Cardiac muscle cell (in vitro differentiated cells and primary cell): ENCODE measurements around the gene GPR55. TPM values are rescaled to one million over a fixed set of nuclear protein-coding genes. Genes with fewer than 3 reads are reported as not detected.

Experiments
- DNase-seq, 2 donors: peaks; one replicate each; pipeline versions ENCODE4 v3.0.0 to v3.0.0-alpha.2; 2010 to 2017; ENCODE audit warnings: low read depth in 1 of 2, low spot score in 1 of 2
- H3K27ac ChIP-seq: fragments of 200-600 bp; sonication (generic); 2 replicates; pipeline ENCODE4 v1.5.1; 2016
- H3K27me3 ChIP-seq: fragments of 200-600 bp; sonication (generic); 2 replicates; pipeline ENCODE4 v1.6.0; 2016; ENCODE audit warnings: control low read depth
- H3K36me3 ChIP-seq: fragments of 200-600 bp; sonication (generic); 2 replicates; pipeline ENCODE4 v1.5.1; 2016; ENCODE audit warnings: control low read depth
- H3K4me1 ChIP-seq: fragments of 200-600 bp; sonication (generic); 2 replicates; pipeline ENCODE4 v1.8.1; 2017; ENCODE audit warnings: low read depth, mild to moderate bottlenecking, mixed run types
- H3K4me3 ChIP-seq: fragments of 200-600 bp; sonication (generic); 2 replicates; pipeline ENCODE4 v1.5.1; 2016; ENCODE audit warnings: mild to moderate bottlenecking
- H3K9me3 ChIP-seq: fragments of 200-600 bp; sonication (generic); 2 replicates; pipeline ENCODE4 v1.5.1; 2017; ENCODE audit warnings: low read depth, mild to moderate bottlenecking, control low read depth
- CTCF ChIP-seq: IDR thresholded peaks from 2 replicates; pipeline ENCODE4 v1.5.1; 2012; ENCODE audit warnings: low read depth, mild to moderate bottlenecking, low read length
- polyA plus RNA-seq: library from polyadenylated mRNA; unstranded; fragments of >200 nt; fragmentation: Nextera tagmentation; extraction: Ambion mirVana; gene quantifications from 2 replicates; pipeline ENCODE4 v1.2.1, GENCODE V29; 2016
- total RNA-seq: library from RNA; depleted of rRNA; stranded (reverse); fragments of >200 nt; gene quantifications from 2 replicates; pipeline ENCODE4 v1.2.3, GENCODE V29; 2016

GPR55 gene
- total and polyA plus RNA-seq, 2 experiments from 2014 or later = not detected

DNA sequence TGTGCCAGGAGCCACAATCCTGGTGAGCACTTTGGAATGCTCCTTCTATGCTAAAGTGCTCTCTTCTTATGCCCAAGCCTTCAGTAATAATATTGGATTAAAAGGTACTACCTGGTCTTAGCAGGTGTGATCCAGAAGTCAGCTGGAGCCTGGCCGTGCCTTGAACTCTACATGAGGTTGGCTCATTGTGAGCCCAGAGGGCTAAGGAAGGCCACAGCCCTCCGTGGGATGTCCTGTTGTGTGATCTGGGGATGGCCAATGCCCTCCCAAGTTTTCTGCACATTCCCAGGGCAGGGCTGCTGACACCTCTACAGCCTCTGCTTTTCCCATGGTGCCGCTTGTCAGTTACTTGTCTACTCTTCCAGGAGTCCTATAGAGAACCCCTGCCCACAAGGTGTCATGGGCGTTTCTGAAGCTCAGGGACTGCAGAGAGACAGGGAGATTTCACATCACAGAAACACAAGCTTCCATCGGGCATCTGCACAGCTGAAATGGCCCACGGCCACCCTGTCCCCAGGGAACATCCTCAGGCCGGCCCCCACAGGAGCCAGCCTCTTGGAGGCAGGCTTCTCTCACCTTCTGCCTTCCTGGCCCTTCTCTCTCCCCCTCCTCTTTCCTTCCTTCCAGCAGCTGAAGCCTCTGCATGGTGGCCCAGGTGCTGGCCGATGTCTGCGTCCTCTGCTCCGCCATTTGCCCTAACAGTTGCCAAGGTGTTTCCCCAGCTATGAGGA lies 27.3 kb upstream of the GPR55 start:
- H3K4me3 ChIP-seq = no peak overlapping the region
- no peak overlapping the region for H3K27ac ChIP-seq
- no peaks in the 10 kb centered on the region for H3K36me3 ChIP-seq
- H3K27me3 ChIP-seq = peaks cover 3% of the 10 kb centered on the region
- DNase-seq = no peak
- peaks cover 9% of the 10 kb centered on the region for H3K4me1 ChIP-seq
- TF ChIP-seq CTCF = no peak
- H3K9me3 ChIP-seq = no peaks in the 10 kb centered on the region

GRCh38 chr2:230951396-230951795 lies 26.4 kb upstream of the GPR55 start:
- Histone ChIP-seq H3K27ac (peak overlapping the region; percentile 38), H3K9me3 (no peaks in the 10 kb centered on the region), H3K4me1 (peaks cover 9% of the 10 kb centered on the region), H3K4me3 (no peak overlapping the region), H3K27me3 (no peaks in the 10 kb centered on the region), H3K36me3 (no peaks in the 10 kb centered on the region)
- peak in 1 of 2 donors; percentile 47 for DNase-seq
- TF ChIP-seq CTCF = no peak

DNA sequence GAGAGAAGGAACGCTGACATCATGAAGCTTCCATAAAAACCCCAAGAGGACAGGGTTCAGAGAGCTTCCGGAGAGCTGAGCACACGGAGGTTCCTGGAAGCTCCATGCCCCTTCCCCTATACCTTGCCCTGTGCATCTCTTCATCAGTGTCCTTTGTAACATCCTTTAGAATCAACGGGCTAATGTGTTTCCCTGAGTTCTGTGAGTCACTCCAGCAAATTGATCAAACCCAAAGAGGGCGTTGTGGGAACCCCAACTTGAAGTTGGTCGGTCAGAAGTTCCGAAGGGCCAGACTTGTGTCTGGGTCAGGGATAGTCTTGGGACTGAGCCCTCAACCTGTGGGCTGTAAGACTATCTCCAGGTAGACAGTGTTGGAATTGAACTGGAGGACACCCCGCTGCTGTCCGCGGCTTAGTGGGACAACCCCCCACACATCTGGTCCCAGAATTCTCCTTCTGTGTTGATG lies 25.9 kb upstream of the GPR55 start:
- H3K4me1 ChIP-seq = peaks cover 9% of the 10 kb centered on the region
- no peaks in the 10 kb centered on the region for H3K36me3 ChIP-seq
- no peak for TF ChIP-seq CTCF
- DNase-seq = no peak
- H3K4me3 ChIP-seq = no peak overlapping the region
- H3K27ac ChIP-seq = peak overlapping the region; percentile 38
- no peaks in the 10 kb centered on the region for H3K9me3 ChIP-seq
- H3K27me3 ChIP-seq = no peaks in the 10 kb centered on the region

DNA sequence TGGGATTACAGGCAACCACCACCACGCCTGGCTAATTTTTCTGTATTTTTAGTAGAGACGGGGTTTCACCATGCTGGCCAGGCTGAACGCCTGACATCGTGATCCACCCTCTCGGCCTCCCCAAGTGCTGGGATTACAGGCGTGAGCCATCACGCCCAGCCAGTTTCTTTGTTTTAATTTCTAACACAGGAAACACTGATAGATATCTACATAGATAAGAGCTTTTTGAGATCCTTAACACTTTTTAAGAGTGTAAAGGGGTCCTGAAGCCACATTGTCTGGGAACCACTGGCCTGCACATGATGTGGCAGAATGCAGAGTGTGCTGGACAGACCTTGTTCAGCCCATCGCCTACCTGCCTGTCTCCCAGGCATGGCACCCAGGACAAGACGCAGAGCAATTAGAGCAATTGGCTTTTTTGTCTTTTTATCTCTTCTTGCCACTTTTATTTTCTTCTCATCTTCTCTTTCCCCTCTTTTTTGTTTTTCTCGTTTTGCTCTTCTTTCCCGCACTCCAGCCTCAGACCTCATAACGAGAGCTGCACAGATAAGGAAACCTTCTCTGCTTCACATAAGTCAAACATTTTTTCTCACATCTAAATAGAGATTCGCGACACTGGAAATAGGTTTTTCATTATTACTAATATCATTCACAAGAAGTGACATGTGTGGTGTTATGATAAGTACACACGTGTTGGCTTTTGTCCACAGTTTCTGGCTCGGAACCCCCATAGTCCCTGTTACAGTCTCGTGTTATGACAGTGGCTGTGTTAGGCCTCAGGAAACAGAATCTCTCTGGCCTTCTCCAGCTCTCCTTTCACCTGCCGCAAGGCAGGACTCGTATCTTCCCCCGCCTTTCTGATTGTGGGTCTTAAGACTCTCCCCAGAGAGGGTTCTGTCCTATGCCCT lies 25.2 kb upstream of the GPR55 start:
- no peak overlapping the region for H3K27ac ChIP-seq
- H3K4me1 ChIP-seq = peaks cover 9% of the 10 kb centered on the region
- no peaks in the 10 kb centered on the region for H3K9me3 ChIP-seq
- no peak overlapping the region for H3K4me3 ChIP-seq
- H3K27me3 ChIP-seq = no peaks in the 10 kb centered on the region
- TF ChIP-seq CTCF = no peak
- no peaks in the 10 kb centered on the region for H3K36me3 ChIP-seq
- no peak for DNase-seq

DNA sequence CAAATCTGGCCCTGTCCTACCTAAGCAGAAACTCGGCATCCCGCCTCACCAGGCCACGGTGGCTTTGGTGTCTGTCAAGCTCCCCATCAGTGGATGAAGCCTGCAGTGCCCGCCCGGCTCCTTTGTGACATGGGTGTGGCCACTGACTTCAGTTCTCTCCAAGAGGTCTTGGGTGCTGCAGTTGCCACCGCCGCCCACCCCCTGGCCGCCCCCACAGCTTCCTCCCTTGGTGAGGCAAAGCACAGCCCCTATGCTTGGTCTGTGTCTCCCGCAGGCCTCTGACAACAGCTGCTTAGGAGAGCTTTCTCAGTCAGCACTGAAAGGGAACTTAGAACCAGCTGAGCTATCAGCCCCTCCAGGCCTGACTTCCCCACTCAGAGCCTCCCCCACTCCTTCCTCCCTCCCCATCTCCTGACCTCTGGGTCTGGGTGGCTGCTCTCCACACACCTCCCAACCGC lies 22.9 kb upstream of the GPR55 start:
- H3K27me3 ChIP-seq = no peaks in the 10 kb centered on the region
- H3K4me3 ChIP-seq = no peak overlapping the region

More for the DNA sequence above, 22.9 kb upstream of the GPR55 start:
- H3K9me3 ChIP-seq = no peaks in the 10 kb centered on the region
- no peaks in the 10 kb centered on the region for H3K36me3 ChIP-seq
- no peak for DNase-seq
- peaks cover 9% of the 10 kb centered on the region for H3K4me1 ChIP-seq
- H3K27ac ChIP-seq = no peak overlapping the region
- TF ChIP-seq CTCF = no peak
